HT1080 (cell line): Measurements from ENCODE around the gene SLX4IP. TPM values are rescaled to one million over a fixed set of nuclear protein-coding genes. Genes with fewer than 3 reads are reported as not detected.

Experiments
- DNase-seq: peaks from one replicate; pipeline ENCODE4 v3.0.0-alpha.2; 2015; ENCODE audit warnings: low read depth
- total RNA-seq: library from RNA; depleted of rRNA; stranded (reverse); fragments of >200 nt; shearing (Covaris generic); gene quantifications from 2 replicates; pipeline ENCODE4 v1.2.3, GENCODE V29; 2014

SLX4IP gene
- total RNA-seq, 1 experiment from 2014 or later = 3.9 TPM

- peak; percentile 81 for DNase-seq
Measured at GRCh38 chr20:10519361-10520046, 84.4 kb downstream of the SLX4IP start.

DNA sequence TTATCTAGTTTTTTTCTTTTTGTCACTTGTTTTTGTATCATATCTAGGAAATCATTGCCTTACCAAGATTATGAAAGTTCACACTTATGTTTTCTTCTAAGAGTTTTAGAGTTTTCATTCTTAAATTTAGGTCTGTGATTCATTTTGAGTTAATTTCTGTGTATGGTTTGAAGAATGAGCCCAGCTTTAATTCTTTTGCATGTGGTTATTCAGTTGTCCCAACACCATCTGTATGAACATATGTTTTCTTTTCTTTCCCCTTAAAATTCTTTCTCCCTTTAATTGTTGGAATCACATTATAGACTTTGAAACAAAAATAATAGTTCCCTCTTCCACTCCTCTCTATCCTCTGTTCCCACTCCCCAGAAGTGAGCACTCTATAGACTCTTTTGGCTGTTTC, 85.4 kb downstream of the SLX4IP start:
- no peak for DNase-seq

GRCh38 chr20:10521068-10521831, 86.1 kb downstream of the SLX4IP start:
- DNase-seq = peak; percentile 94

- no peak for DNase-seq
Measured at GRCh38 chr20:10521836-10522235, 86.7 kb downstream of the SLX4IP start.

- DNase-seq = no peak
Measured at GRCh38 chr20:10522328-10522727, 87.2 kb downstream of the SLX4IP start.

DNA sequence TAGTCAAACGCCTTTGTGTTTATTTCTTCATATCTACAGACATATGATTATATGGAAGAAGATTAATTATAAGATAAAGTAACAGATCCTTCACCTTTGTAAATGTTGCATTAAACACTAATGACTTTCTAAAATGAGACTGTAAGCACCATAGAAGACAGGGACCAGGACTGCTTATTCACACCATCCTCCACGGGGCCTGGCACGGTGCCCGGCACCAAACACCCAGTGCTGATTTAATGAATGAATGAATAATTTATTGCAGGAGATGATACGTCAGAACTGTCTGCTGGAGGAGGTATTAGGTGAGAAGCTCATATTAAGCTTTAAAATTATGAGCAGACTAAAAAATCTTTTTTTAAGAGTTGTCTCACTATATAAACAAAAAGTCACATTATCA, 88.3 kb downstream of the SLX4IP start:
- no peak for DNase-seq

GRCh38 chr20:10524034-10524476, 89.0 kb downstream of the SLX4IP start:
- no peak for DNase-seq

GRCh38 chr20:10524643-10525042, 89.5 kb downstream of the SLX4IP start:
- DNase-seq = peak; percentile 88

DNA sequence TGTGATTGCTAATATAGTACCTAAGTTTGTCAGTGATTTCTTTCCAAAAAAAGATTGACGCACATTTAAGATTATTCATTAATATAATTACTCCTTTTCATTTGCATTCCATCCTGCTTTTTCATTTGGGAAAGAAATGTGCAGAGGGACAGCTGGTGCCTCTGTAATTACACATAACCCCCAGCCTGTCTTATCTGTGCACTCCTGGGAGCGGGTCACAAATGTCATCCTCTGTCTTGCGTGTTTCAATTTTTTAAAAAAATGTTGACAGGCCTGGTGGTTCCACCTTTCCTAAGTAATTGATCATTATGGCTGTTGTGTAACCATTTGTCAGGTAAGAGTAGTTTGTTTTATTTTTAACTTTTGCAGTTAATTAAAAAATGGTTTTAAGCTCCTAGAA, 92.7 kb downstream of the SLX4IP start:
- DNase-seq = no peak

- no peak for DNase-seq
Measured at GRCh38 chr20:10530883-10531282, 95.8 kb downstream of the SLX4IP start.

GRCh38 chr20:10531848-10532247, 96.7 kb downstream of the SLX4IP start:
- peak; percentile 52 for DNase-seq

DNA sequence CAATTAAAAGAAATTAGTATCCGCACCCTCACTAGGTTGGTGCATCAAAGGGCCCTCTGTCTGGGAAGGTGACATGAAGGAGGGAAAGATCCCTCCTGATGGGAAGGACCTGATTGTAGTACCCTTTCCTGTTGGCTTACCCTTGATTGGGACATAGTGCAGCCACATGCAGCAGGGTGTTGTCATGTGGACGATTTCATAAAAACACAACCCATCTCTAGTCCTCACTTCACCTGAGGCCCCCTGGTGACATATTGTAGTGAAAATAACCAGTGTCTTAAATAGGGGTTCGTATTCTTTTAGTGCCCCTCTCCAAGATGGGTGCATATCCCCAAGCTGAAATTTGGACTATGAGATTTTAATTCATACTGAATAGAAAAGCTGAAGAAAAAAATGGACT, 97.3 kb downstream of the SLX4IP start:
- no peak for DNase-seq

DNA sequence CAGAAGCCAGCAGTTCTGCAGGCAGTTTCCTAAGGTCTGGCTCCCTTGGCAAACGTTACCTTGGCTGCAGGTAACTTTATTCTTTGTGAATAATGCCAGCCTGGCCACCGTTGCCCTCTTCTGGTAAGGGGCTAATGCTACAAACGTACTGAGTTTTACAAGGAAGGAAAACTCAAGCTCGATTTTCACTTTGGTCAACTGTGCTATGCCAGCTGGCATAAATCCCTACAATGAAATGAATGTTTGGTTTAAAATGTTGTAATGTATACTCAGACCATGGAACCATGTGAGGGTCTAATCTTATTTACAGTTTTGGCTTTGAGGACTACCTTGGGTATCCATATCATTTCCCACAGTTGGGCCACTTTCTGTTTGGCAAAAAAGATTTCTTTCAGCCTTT, 101.4 kb downstream of the SLX4IP start:
- no peak for DNase-seq

GRCh38 chr20:10537850-10538480, 102.9 kb downstream of the SLX4IP start:
- DNase-seq = peak; percentile 78

DNA sequence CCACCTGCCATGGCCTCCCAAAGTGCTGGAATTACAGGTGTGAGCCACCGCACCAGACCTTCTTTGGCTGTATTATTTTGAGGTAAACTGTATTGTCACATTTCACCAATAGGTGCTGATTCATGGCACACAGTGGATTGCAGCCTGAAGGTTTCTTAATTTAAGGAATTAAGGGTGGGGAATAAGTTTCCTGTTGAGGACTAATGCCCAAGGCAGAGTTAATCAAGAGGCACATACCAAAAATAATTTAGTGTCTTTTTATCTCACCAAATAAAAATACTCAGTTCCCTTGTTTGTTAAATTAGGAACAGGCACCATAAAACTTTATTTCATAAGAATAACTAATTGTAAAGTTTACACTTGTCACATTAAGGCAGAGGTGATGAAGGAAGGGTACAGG, 103.7 kb downstream of the SLX4IP start:
- no peak for DNase-seq

DNA sequence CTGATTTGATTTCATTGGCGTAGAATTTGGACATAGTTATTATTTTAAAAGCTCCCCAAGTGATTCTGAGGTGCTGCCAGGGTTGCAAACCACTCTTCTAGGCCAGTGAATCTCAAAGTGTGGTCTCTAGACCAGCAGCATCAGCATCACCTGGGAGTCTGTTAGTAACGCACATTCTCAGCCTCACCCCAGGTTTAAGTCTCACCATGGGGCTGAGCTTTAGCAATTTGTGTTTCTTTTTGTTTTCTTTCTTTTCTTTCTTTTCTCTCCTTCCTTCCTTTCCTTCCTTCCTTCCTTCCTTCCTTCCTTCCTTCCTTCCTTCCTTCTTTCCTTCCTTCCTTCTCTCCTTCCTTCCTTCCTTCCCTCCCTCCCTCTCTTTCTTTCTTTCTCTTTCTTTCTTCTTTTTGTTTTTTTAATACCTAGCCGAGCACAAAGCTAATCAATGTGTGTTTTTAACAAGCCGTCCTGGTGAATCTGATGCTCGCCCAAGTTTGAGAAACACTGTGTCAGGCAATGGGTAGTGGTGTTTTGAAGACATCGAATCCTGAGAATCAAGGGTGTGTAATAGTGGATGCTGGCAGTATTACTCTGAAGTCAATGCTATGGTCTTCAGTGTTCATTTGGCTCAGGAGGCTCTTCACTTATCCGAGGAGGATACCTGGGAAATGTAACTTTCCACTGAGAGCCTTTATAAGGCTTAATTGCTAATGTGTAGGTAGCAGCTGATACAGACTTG, 104.9 kb downstream of the SLX4IP start:
- DNase-seq = no peak

DNA sequence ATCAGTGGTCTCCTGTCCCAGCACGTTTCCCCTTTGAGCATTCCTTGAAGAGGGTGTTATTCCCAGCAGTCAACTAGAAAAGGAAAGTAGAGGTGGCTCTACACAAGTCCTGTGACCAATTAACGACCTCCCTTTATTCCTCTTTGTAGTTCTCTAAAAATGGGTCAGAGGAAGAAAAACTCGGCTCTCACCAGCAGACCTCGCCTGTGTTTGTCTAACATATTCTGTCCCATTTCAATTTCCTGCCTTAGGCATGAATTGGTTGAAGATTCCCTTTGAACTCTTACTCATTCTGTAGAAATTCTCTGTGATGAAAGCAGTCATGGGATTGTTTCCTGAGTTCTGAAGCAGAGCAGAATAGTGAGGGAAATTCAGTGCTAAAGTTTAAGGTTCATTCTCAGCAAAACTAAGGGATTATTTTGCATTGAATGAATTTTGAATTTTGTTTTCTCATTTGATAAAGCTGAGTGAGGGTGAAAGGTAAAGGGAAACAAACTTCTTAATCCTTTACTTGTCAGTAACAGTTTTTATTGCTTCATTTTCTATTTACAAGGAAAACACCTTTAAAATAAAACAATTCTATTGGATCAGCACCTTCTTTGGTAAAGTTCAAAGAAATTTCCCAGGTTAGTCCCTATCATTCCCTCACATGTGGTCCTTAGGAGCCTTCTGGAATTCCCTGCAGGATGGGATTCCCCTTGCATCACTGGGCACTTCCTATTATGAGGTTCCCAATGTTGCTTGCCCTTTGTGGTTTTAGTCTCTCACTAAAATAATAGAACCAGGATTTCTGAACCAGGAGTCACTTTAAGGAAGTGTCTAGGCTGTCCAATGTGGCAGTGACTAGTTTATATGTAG, 105.8 kb downstream of the SLX4IP start:
- DNase-seq = peak; percentile 88

DNA sequence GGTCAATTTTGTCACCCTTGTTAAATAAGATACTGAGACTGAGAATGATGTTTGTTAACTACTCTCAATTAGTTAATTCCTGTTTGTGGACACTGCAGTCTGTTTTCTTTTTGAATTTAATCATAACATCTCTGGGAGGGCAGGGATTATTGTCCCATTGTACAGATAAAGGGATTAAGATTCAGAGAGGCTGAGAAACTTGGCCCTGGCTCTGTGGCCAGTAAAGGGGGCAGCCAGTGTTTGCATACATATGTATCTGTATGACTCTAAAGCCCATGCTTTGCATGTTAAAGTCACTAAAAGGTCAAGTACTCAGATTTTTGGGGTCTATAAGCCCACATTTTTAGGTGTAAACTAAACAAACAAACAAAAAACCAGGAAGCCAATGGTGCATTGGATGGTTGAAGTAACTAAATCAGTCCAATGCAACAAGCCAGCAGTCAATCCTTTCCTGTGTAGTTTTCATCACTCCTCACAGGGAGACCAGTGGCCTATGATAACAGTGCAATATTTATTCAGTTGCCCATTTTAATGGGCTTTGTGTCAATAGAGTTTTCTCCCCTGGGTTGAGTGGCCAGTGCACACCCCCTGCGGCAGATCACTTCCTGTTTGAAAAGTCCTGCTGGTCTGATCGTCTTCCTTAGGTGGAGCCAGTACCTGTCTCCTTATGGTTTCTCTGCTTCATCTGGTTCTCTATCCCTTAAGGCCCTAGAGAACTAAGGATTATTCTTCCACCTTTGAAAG, 106.7 kb downstream of the SLX4IP start:
- no peak for DNase-seq

DNA sequence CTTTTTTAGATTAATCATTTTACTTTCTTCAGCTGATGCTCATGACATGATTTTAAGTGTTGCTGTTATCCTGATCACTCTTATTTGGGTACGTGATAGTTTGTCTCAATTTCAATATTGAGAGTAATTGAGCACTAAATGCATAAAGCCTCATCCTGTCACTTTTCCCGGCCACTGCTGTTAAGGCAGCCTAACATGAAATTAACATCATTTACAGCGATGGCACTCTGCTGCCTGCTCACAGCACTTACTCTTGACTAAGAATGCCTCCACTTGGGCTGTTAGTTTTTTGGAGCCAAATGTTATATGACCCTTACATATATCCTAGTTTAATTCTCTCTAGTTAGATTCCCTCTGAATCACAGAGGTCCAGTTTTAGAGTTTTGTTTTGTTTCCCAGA, 107.3 kb downstream of the SLX4IP start:
- no peak for DNase-seq

GRCh38 chr20:10543480-10543879, 108.4 kb downstream of the SLX4IP start:
- no peak for DNase-seq
